ENCODE results near the gene KDM3A. TPM values are rescaled to one million over a fixed set of nuclear protein-coding genes. Genes with fewer than 3 reads are reported as not detected.
A peak's percentile ranks its signal among the peaks of the same experiment; 100 is the strongest.

Gene KDM3A
- total RNA-seq, 2 donors from 2014 or later, result 24.6 to 56.6 TPM

GRCh38 chr2:86417961-86418360 is 23.2 kb upstream of the KDM3A start:
- TF ChIP-seq POLR2A (IDR thresholded peaks at IDR 0.05) (no peak), CTCF (IDR thresholded peaks at IDR 0.05) (no peak), POLR2AphosphoS5 (IDR thresholded peaks at IDR 0.05) (no peak)
- Histone ChIP-seq H3K9me3 (no peaks in the 10 kb centered on the region), H3K4me3 (no peak overlapping the region), H3K36me3 (no peaks in the 10 kb centered on the region), H3K4me1 (replicated peaks) (no peaks in the 10 kb centered on the region), H3K27me3 (replicated peaks; ENCODE audit: insufficient read depth) (no peaks in the 10 kb centered on the region), H3K27ac (no peak overlapping the region)
- 82% methylated on average over 1 of the region's 1 CpG for WGBS
- DNase-seq (ENCODE audit: low spot score), result no peak
- intact Hi-C loops (cut with DNase I), result no loop called here

- Histone ChIP-seq H3K27me3 (replicated peaks; ENCODE audit: insufficient read depth) (no peaks in the 10 kb centered on the region), H3K9me3 (no peaks in the 10 kb centered on the region), H3K36me3 (no peaks in the 10 kb centered on the region), H3K4me3 (no peak overlapping the region), H3K27ac (no peak overlapping the region), H3K4me1 (replicated peaks) (no peaks in the 10 kb centered on the region)
- DNase-seq (ENCODE audit: low spot score), result no peak
- intact Hi-C loops (cut with DNase I), result no loop called here
- 93% methylated on average over 5 of the region's 5 CpGs for WGBS
- TF ChIP-seq POLR2A (IDR thresholded peaks at IDR 0.05) (no peak), CTCF (IDR thresholded peaks at IDR 0.05) (no peak), POLR2AphosphoS5 (IDR thresholded peaks at IDR 0.05) (no peak)
These were observed 20.3 kb upstream of the KDM3A start for GRCh38 chr2:86420913-86421312.

GRCh38 chr2:86426271-86426670 is 14.9 kb upstream of the KDM3A start:
- 46% methylated on average over 4 of the region's 4 CpGs for WGBS
- Histone ChIP-seq H3K27ac (no peak overlapping the region), H3K27me3 (replicated peaks; ENCODE audit: insufficient read depth) (no peaks in the 10 kb centered on the region), H3K4me3 (no peak overlapping the region), H3K4me1 (replicated peaks) (no peaks in the 10 kb centered on the region), H3K9me3 (no peaks in the 10 kb centered on the region), H3K36me3 (no peaks in the 10 kb centered on the region)
- peak; percentile 22 for DNase-seq (ENCODE audit: low spot score)
- intact Hi-C loops (cut with DNase I), result no loop called here
- TF ChIP-seq POLR2A (IDR thresholded peaks at IDR 0.05), result no peak
- TF ChIP-seq CTCF (IDR thresholded peaks at IDR 0.05), result no peak
- peak; percentile 78 for TF ChIP-seq POLR2AphosphoS5 (IDR thresholded peaks at IDR 0.05)

DNA sequence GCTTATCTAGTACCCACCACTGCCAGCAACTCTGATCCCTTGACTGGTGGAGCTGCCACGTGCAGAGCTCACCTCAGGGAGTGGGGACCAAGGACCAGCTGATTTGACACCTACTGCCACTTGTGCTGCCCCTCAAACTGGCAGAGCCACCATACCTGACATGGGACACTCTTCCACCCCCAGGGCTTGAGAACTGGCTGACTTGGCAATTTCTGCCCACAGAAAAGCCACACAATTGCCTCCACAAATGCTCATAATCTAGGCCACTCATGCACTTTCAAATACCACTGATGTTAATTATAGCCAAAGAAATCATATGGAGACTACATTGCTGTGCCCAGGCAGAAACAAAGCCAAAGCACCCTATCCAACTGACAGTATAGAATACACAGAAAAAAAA is 11.8 kb upstream of the KDM3A start:
- intact Hi-C loops (cut with DNase I), result no loop called here

More for the DNA sequence above, 11.8 kb upstream of the KDM3A start:
- TF ChIP-seq CTCF (IDR thresholded peaks at IDR 0.05), result no peak
- Histone ChIP-seq H3K4me1 (replicated peaks) (no peaks in the 10 kb centered on the region), H3K4me3 (no peak overlapping the region), H3K27ac (no peak overlapping the region), H3K9me3 (no peaks in the 10 kb centered on the region), H3K36me3 (no peaks in the 10 kb centered on the region), H3K27me3 (replicated peaks; ENCODE audit: insufficient read depth) (no peaks in the 10 kb centered on the region)
- no peak for DNase-seq (ENCODE audit: low spot score)
- WGBS, result 78% methylated on average over 1 of the region's 1 CpG

Measured in prostate gland (tissue), 2 donors.